Pericardium fibroblast (primary cell): Measurements from ENCODE around the gene GPR149. TPM values are rescaled to one million over a fixed set of nuclear protein-coding genes. Genes with fewer than 3 reads are reported as not detected.

Source experiments
- total RNA-seq: library from RNA; depleted of rRNA; stranded (reverse); fragments of >200 nt; gene quantifications from 2 replicates; pipeline ENCODE4 v1.2.3, GENCODE V29; 2015

Gene GPR149, protein sequence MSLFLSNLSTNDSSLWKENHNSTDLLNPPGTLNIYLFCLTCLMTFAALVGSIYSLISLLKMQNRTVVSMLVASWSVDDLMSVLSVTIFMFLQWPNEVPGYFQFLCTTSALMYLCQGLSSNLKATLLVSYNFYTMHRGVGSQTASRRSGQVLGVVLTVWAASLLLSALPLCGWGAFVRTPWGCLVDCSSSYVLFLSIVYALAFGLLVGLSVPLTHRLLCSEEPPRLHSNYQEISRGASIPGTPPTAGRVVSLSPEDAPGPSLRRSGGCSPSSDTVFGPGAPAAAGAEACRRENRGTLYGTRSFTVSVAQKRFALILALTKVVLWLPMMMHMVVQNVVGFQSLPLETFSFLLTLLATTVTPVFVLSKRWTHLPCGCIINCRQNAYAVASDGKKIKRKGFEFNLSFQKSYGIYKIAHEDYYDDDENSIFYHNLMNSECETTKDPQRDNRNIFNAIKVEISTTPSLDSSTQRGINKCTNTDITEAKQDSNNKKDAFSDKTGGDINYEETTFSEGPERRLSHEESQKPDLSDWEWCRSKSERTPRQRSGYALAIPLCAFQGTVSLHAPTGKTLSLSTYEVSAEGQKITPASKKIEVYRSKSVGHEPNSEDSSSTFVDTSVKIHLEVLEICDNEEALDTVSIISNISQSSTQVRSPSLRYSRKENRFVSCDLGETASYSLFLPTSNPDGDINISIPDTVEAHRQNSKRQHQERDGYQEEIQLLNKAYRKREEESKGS
- not detected in 2 replicates for total RNA-seq

DNA sequence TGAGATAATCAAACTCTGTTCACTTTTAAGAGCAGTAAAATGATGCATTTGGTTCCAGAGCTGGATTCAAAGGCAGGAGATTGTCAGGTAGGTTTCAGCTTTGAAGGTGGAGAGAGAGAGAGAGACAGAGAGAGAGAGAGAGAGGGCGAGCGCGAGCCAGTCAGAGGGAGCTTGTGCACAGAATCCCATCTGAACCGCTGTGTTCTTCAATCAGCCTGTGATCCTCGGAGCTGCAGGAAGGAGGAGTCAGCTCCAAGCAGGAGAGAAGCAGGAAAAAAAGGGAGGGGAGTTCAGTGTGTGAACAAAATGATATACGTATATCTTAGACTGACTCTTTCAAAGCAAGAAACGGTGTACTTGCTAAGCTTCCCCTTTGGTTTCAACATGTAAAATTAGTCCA lies at the start of gene GPR149:
GPR149 (minus strand) TSS at position 177 of the 400 bp plus-strand sequence. CDS start 575 bp downstream, outside the sequence.

DNA sequence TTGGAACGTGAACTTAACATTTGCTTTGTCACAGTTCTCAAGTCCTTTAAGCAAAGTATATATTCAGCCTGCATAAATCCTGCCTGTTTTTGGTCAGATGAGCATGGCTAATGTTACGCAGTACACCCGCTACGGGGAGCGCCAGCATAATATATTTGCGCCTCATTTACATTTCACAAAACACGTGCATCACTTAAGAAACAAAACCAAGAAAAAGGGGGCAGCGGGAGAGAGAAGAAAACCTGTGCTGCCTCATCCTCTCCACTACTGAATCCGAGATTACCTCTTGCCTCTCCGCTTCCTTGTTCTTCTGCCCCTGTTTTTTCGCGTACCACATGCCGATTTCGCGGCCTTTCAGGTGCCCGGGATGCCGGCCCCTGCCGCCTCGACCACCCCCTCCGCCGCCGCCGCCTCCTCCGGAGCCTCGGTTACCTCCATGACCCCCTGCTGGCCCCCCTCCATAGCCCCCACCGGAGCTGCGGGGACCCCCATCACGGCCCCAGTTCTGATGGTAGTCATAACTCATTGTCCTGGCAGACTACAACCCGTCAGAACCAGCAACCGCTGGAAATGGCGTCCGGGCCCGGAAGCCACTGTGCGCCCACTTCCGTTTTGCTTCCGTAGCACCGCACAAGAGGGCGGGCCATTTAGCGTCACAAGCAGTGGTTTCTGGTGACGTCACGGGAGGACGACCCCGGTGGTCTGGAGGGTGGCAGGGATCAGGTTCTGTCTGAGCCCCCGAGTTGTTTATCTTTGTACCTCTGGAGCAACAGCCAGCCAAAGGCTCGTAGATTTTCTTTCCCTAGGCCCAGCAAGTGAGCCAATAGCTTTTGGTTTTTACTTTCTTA lies 105.9 kb downstream of the GPR149 start, which contains the start of gene DHX36:
DHX36 (minus strand) TSS at position 597 of the 848 bp plus-strand sequence; CDS start at position 526, 71 bp downstream.

Other genes starting within 250 kb of the GPR149 start
- 13.6 and 43.3 TPM in 2 replicates for gene DHX36, start 105.7 kb downstream of the GPR149 start, total RNA-seq